ENCODE results near the gene TRIM17. TPM values are rescaled to one million over a fixed set of nuclear protein-coding genes. Genes with fewer than 3 reads are reported as not detected.

The TRIM17 gene
- total RNA-seq, 2 donors from 2014 or later = not detected

- peak; percentile 79 for DNase-seq (ENCODE audit: low spot score)
- Histone ChIP-seq H3K27me3 (no peaks in the 10 kb centered on the region), H3K36me3 (no peaks in the 10 kb centered on the region), H3K4me3 (peak overlapping the region in 1 of 2 donors; percentile 15), H3K27ac (peak overlapping the region; percentile 93 to 95), H3K9me3 (no peaks in the 10 kb centered on the region), H3K4me1 (peaks cover 4 to 71% of the 10 kb centered on the region in 2 donors)
- no peak for TF ChIP-seq CTCF (IDR thresholded peaks at IDR 0.05)
Observed at GRCh38 chr1:228368801-228369607, 47.7 kb downstream of the TRIM17 start.

- DNase-seq (ENCODE audit: low spot score) = no peak
Observed at GRCh38 chr1:228367798-228368791, 48.6 kb downstream of the TRIM17 start.

GRCh38 chr1:228366866-228367741, 49.6 kb downstream of the TRIM17 start:
- Histone ChIP-seq H3K36me3 (no peaks in the 10 kb centered on the region), H3K27me3 (no peaks in the 10 kb centered on the region), H3K27ac (peak overlapping the region; percentile 93 to 95), H3K4me1 (peaks cover 4 to 56% of the 10 kb centered on the region in 2 donors), H3K4me3 (no peak overlapping the region), H3K9me3 (no peaks in the 10 kb centered on the region)
- no peak for DNase-seq (ENCODE audit: low spot score)
- no peak for TF ChIP-seq CTCF (IDR thresholded peaks at IDR 0.05)

More at GRCh38 chr1:228367798-228368791, 48.6 kb downstream of the TRIM17 start:
- Histone ChIP-seq H3K9me3 (no peaks in the 10 kb centered on the region), H3K4me3 (peak overlapping the region in 1 of 2 donors; percentile 15), H3K27me3 (no peaks in the 10 kb centered on the region), H3K27ac (peak overlapping the region; percentile 93 to 95), H3K36me3 (no peaks in the 10 kb centered on the region), H3K4me1 (peaks cover 4 to 62% of the 10 kb centered on the region in 2 donors)
- TF ChIP-seq CTCF (IDR thresholded peaks at IDR 0.05) = no peak

- no peak overlapping the region for H3K4me3 ChIP-seq
- H3K9me3 ChIP-seq = no peaks in the 10 kb centered on the region
- DNase-seq (ENCODE audit: low spot score) = no peak
- peak overlapping the region; percentile 93 to 95 for H3K27ac ChIP-seq
- TF ChIP-seq CTCF (IDR thresholded peaks at IDR 0.05) = no peak
- H3K36me3 ChIP-seq = no peaks in the 10 kb centered on the region
- H3K27me3 ChIP-seq = no peaks in the 10 kb centered on the region
- H3K4me1 ChIP-seq = peaks cover 0 to 49% of the 10 kb centered on the region in 2 donors
Observed at GRCh38 chr1:228366062-228366865, 50.4 kb downstream of the TRIM17 start.
